ENCODE measurements around the gene DMD. TPM values are rescaled to one million over a fixed set of nuclear protein-coding genes. Genes with fewer than 3 reads are reported as not detected.

Gene DMD
- total RNA-seq, 1 experiment from 2014 or later: 47.2 TPM

DNA sequence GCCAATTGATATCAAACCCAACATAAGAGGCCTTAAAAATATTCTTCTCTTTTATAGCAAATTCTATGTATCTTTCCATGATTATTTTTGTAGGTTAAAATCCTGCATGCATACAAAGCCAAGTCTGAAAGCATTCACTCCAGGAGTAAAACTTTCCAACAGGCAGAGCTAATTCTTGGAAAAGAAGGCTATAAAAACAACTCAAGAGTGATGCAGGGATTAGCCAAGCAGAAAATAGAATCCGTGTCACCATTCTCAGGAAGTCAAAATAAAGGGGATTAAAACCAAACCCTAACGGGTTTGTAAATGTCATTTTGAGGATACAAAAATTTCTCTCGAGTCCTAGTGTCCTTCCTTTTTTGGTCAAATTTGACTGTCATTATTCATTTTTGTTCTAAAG lies 412.4 kb downstream of the DMD start:
- TF ChIP-seq, protein P1, sequence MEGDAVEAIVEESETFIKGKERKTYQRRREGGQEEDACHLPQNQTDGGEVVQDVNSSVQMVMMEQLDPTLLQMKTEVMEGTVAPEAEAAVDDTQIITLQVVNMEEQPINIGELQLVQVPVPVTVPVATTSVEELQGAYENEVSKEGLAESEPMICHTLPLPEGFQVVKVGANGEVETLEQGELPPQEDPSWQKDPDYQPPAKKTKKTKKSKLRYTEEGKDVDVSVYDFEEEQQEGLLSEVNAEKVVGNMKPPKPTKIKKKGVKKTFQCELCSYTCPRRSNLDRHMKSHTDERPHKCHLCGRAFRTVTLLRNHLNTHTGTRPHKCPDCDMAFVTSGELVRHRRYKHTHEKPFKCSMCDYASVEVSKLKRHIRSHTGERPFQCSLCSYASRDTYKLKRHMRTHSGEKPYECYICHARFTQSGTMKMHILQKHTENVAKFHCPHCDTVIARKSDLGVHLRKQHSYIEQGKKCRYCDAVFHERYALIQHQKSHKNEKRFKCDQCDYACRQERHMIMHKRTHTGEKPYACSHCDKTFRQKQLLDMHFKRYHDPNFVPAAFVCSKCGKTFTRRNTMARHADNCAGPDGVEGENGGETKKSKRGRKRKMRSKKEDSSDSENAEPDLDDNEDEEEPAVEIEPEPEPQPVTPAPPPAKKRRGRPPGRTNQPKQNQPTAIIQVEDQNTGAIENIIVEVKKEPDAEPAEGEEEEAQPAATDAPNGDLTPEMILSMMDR (IDR thresholded peaks at IDR 0.05; ENCODE audit: insufficient read depth in 1 of 2, low read depth in 1 of 2, low read length in 1 of 2, severe bottlenecking in 1 of 2, unreplicated experiment in 1 of 2): no peak
- Mint-ChIP-seq H3K4me3 (ENCODE audit: unreplicated experiment) (no peak overlapping the region), H3K4me1 (ENCODE audit: low read depth, unreplicated experiment) (no peaks in the 10 kb centered on the region), H3K36me3 (ENCODE audit: insufficient read depth, unreplicated experiment) (no peaks in the 10 kb centered on the region), H3K27ac (ENCODE audit: unreplicated experiment) (no peak overlapping the region), H3K27me3 (ENCODE audit: insufficient read depth, unreplicated experiment) (no peaks in the 10 kb centered on the region), H3K9me3 (ENCODE audit: unreplicated experiment) (no peaks in the 10 kb centered on the region)
- no peaks in the 10 kb centered on the region for H3K27me3 ChIP-seq (replicated peaks; ENCODE audit: control insufficient read depth, insufficient read depth, low read length)
- intact Hi-C loops (cut with micrococcal nuclease; ENCODE audit: unreplicated experiment): no loop called here
- ChIA-PET CTCF (no interaction called here), POLR2A (no interaction called here)
- H3K4me1 ChIP-seq: no peaks in the 10 kb centered on the region
- no peaks in the 10 kb centered on the region for H3K36me3 ChIP-seq (ENCODE audit: control insufficient read depth, insufficient read depth, low read length)
- no TSS peak for BruUV-seq (replicated peaks)
- no peaks in the 10 kb centered on the region for H3K9me3 ChIP-seq
- H3K4me3 ChIP-seq (ENCODE audit: low read depth, low read length): no peak overlapping the region
- DNase-seq: no peak

DNA sequence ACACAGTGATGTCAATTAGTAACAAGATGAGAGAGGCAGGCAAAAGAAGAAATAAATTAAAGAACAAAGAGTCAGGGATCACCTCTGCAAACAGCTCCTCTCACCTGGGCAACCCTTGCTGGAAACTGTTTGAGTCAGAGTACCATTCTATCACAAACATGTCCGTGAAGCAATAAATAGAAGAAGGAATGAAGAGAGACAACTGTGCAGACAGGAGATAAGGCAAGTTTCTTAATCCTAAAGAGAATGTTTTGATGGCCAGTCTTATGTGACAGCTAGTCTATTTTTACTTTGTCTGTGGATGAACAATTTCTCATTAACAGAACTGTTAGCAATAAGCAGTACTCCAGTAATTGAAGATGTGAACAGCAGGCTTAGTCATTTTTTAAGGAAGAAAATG lies 422.4 kb downstream of the DMD start:
- POLR2A ChIA-PET: no interaction called here
- peak in 1 of 2 experiments; percentile 6 for DNase-seq
- Histone ChIP-seq H3K4me1 (0 out of 2 replicates have a peak, but pooled peaks cover 4% of the 10 kb centered on the region), H3K27me3 (replicated peaks; ENCODE audit: control insufficient read depth, insufficient read depth, low read length) (no peaks in the 10 kb centered on the region), H3K9me3 (no peaks in the 10 kb centered on the region), H3K36me3 (ENCODE audit: control insufficient read depth, insufficient read depth, low read length) (no peaks in the 10 kb centered on the region), H3K4me3 (ENCODE audit: low read depth, low read length) (no peak overlapping the region)
- intact Hi-C loops (cut with micrococcal nuclease; ENCODE audit: unreplicated experiment): no loop called here
- BruUV-seq (replicated peaks): no TSS peak
- Mint-ChIP-seq H3K4me3 (ENCODE audit: unreplicated experiment) (no peak overlapping the region), H3K4me1 (ENCODE audit: low read depth, unreplicated experiment) (no peaks in the 10 kb centered on the region), H3K9me3 (ENCODE audit: unreplicated experiment) (no peaks in the 10 kb centered on the region), H3K27me3 (ENCODE audit: insufficient read depth, unreplicated experiment) (no peaks in the 10 kb centered on the region), H3K36me3 (ENCODE audit: insufficient read depth, unreplicated experiment) (no peaks in the 10 kb centered on the region), H3K27ac (ENCODE audit: unreplicated experiment) (no peak overlapping the region)
- CTCF ChIA-PET: no interaction called here
- TF ChIP-seq, protein P1 (IDR thresholded peaks at IDR 0.05; ENCODE audit: insufficient read depth in 1 of 2, low read depth in 1 of 2, low read length in 1 of 2, severe bottlenecking in 1 of 2, unreplicated experiment in 1 of 2): no peak

DNA sequence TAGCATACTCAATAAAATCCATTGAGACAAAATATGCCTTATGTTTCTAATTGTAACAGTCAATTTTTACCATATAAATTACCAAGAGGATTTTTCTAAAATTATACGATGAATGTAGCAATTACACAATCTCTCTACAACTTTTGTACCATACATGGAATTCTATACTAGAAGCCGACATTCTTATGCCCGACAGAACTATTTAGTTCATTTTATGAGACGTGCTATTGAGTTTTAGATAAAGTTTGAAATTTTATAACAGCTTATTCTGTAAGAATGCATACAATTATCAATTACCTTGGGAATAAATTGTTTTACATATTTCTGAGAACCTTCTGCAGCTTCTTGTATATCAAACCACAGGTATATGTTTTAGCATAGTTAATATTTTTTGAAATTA lies 431.2 kb downstream of the DMD start:
- TF ChIP-seq, protein P1 (IDR thresholded peaks at IDR 0.05; ENCODE audit: insufficient read depth in 1 of 2, low read depth in 1 of 2, low read length in 1 of 2, severe bottlenecking in 1 of 2, unreplicated experiment in 1 of 2): no peak
- H3K27ac Mint-ChIP-seq (ENCODE audit: unreplicated experiment): no peak overlapping the region
- CTCF ChIA-PET: no interaction called here

More for the DNA sequence above, 431.2 kb downstream of the DMD start:
- peaks cover 7% of the 10 kb centered on the region for H3K9me3 Mint-ChIP-seq (ENCODE audit: unreplicated experiment)
- Histone ChIP-seq H3K9me3 (no peaks in the 10 kb centered on the region), H3K4me3 (ENCODE audit: low read depth, low read length) (no peak overlapping the region), H3K36me3 (ENCODE audit: control insufficient read depth, insufficient read depth, low read length) (no peaks in the 10 kb centered on the region), H3K27me3 (replicated peaks; ENCODE audit: control insufficient read depth, insufficient read depth, low read length) (no peaks in the 10 kb centered on the region), H3K4me1 (no peaks in the 10 kb centered on the region)
- intact Hi-C loops (cut with micrococcal nuclease; ENCODE audit: unreplicated experiment): no loop called here
- no peak overlapping the region for H3K4me3 Mint-ChIP-seq (ENCODE audit: unreplicated experiment)
- POLR2A ChIA-PET: no interaction called here
- DNase-seq: no peak
- H3K4me1 Mint-ChIP-seq (ENCODE audit: low read depth, unreplicated experiment): no peaks in the 10 kb centered on the region
- H3K27me3 Mint-ChIP-seq (ENCODE audit: insufficient read depth, unreplicated experiment): no peaks in the 10 kb centered on the region
- no TSS peak for BruUV-seq (replicated peaks)
- H3K36me3 Mint-ChIP-seq (ENCODE audit: insufficient read depth, unreplicated experiment): no peaks in the 10 kb centered on the region

All from Caco-2 (cell line).